Measurements from ENCODE around the gene ESRRG.
A peak's percentile ranks its signal among the peaks of the same experiment; 100 is the strongest.

ESRRG gene

DNA sequence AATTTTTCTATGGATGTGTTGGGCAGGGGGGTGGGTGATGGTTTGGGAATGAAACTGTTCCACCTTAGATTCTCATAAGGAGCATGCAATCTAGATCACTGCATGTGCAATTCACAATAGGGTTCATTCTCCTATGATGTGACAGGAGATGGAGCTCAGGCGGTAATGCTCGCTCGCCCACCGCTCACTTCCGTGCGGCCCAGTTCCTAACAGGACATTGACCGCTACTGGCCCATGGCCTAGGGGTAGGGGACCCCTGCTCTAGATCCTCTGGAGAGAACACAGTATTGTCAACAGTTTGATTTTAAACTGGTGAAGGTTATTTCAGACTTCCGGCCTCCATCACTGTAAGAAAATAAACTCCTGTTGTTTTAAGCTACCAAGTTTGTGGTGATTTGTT, 245.0 kb downstream of the ESRRG start:
- Histone ChIP-seq H3K4me3 (ENCODE audit: severe bottlenecking) (no peak overlapping the region), H3K9me3 (ENCODE audit: severe bottlenecking) (no peaks in the 10 kb centered on the region), H3K4me1 (ENCODE audit: insufficient read depth, poor library complexity, severe bottlenecking) (no peaks in the 10 kb centered on the region), H3K27ac (ENCODE audit: poor library complexity, severe bottlenecking) (no peak overlapping the region), H3K27me3 (ENCODE audit: insufficient read depth, poor library complexity, severe bottlenecking) (no peaks in the 10 kb centered on the region), H3K36me3 (ENCODE audit: low read depth) (no peaks in the 10 kb centered on the region)
- no peak for DNase-seq (ENCODE audit: low spot score)
- no peak for ATAC-seq (ENCODE audit: low read depth)
- TF ChIP-seq, protein P1, sequence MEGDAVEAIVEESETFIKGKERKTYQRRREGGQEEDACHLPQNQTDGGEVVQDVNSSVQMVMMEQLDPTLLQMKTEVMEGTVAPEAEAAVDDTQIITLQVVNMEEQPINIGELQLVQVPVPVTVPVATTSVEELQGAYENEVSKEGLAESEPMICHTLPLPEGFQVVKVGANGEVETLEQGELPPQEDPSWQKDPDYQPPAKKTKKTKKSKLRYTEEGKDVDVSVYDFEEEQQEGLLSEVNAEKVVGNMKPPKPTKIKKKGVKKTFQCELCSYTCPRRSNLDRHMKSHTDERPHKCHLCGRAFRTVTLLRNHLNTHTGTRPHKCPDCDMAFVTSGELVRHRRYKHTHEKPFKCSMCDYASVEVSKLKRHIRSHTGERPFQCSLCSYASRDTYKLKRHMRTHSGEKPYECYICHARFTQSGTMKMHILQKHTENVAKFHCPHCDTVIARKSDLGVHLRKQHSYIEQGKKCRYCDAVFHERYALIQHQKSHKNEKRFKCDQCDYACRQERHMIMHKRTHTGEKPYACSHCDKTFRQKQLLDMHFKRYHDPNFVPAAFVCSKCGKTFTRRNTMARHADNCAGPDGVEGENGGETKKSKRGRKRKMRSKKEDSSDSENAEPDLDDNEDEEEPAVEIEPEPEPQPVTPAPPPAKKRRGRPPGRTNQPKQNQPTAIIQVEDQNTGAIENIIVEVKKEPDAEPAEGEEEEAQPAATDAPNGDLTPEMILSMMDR (IDR thresholded peaks at IDR 0.05; ENCODE audit: poor library complexity, severe bottlenecking): no peak

- H3K9me3 ChIP-seq (ENCODE audit: severe bottlenecking): no peaks in the 10 kb centered on the region
- H3K4me3 ChIP-seq (ENCODE audit: severe bottlenecking): no peak overlapping the region
- TF ChIP-seq, protein P1 (IDR thresholded peaks at IDR 0.05; ENCODE audit: poor library complexity, severe bottlenecking): no peak
- H3K27me3 ChIP-seq (ENCODE audit: insufficient read depth, poor library complexity, severe bottlenecking): no peaks in the 10 kb centered on the region
- DNase-seq (ENCODE audit: low spot score) (no peak), ATAC-seq (ENCODE audit: low read depth) (no peak)
- no peaks in the 10 kb centered on the region for H3K4me1 ChIP-seq (ENCODE audit: insufficient read depth, poor library complexity, severe bottlenecking)
- no peaks in the 10 kb centered on the region for H3K36me3 ChIP-seq (ENCODE audit: low read depth)
- H3K27ac ChIP-seq (ENCODE audit: poor library complexity, severe bottlenecking): no peak overlapping the region
These were observed 246.9 kb downstream of the ESRRG start for GRCh38 chr1:216476341-216476740.

DNA sequence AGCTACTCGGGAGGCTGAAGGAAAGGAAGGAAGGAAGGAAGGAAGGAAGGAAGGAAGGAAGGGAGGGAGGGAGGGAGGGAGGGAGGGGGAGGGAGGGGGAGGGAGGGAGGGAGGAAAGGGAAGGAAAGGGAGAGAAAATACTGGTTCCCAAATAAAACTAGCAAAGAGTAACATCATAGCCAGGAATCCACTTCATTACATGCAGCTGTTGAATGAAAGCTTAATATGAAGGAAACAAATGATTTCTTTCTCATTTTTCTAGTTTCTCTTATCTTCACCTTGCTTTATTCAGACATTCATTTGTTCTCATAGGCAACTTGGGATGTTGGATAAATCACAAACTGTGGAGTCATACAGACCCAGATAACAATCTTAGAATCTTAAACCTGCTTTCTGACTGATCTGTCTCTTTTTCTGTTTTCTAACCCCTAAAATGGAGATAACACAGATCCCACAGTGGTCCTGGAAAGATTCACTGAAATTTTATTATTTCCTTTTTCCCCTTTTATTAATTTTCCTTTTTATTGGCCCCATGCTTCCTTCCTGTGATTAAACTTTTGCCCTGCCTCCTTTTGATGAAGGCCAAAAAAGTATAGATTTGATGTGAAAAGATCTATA, 247.5 kb downstream of the ESRRG start:
- no peak for DNase-seq (ENCODE audit: low spot score)
- TF ChIP-seq, protein P1 (IDR thresholded peaks at IDR 0.05; ENCODE audit: poor library complexity, severe bottlenecking): no peak
- H3K36me3 ChIP-seq (ENCODE audit: low read depth): no peaks in the 10 kb centered on the region
- ATAC-seq (ENCODE audit: low read depth): no peak
- no peak overlapping the region for H3K27ac ChIP-seq (ENCODE audit: poor library complexity, severe bottlenecking)
- no peaks in the 10 kb centered on the region for H3K27me3 ChIP-seq (ENCODE audit: insufficient read depth, poor library complexity, severe bottlenecking)
- no peaks in the 10 kb centered on the region for H3K4me1 ChIP-seq (ENCODE audit: insufficient read depth, poor library complexity, severe bottlenecking)
- no peaks in the 10 kb centered on the region for H3K9me3 ChIP-seq (ENCODE audit: severe bottlenecking)
- no peak overlapping the region for H3K4me3 ChIP-seq (ENCODE audit: severe bottlenecking)

DNA sequence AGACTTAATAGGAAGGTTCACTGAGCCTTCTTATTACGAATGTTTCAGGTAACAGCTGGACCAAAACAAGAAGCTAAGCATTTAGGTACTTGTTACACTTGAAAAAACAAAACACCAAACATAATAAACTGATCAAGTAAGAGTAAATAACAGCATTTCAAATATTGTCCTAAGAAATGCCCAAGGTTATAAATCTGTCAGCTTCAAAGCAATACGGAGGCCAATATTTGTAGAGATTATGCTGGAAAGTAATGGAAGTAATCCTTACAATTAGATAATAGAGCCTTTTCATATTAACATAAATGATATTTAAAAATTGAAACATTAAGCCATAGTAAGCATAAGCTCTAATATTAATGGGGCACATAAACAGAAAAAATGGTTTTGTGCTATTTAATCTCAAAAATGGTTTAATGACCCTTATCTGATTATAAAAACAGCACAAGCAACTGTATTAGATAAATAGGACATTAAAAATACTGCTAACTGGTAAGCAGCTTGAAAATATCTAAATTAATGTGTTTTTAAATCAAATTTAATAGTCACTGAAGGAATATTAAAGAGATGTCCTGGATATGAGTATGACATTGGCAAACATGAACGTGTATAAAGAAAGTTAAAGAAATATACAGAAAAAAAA, 256.9 kb downstream of the ESRRG start:
- Histone ChIP-seq H3K27ac (ENCODE audit: poor library complexity, severe bottlenecking) (no peak overlapping the region), H3K4me3 (ENCODE audit: severe bottlenecking) (no peak overlapping the region), H3K9me3 (ENCODE audit: severe bottlenecking) (no peaks in the 10 kb centered on the region), H3K4me1 (ENCODE audit: insufficient read depth, poor library complexity, severe bottlenecking) (peaks cover 6% of the 10 kb centered on the region), H3K27me3 (ENCODE audit: insufficient read depth, poor library complexity, severe bottlenecking) (no peaks in the 10 kb centered on the region), H3K36me3 (ENCODE audit: low read depth) (no peaks in the 10 kb centered on the region)
- no peak for ATAC-seq (ENCODE audit: low read depth)
- no peak for DNase-seq (ENCODE audit: low spot score)
- TF ChIP-seq, protein P1 (IDR thresholded peaks at IDR 0.05; ENCODE audit: poor library complexity, severe bottlenecking): no peak

GRCh38 chr1:216464489-216464888, 258.7 kb downstream of the ESRRG start:
- DNase-seq (ENCODE audit: low spot score) (no peak), ATAC-seq (ENCODE audit: low read depth) (peak; percentile 99)
- no peaks in the 10 kb centered on the region for H3K27me3 ChIP-seq (ENCODE audit: insufficient read depth, poor library complexity, severe bottlenecking)
- no peaks in the 10 kb centered on the region for H3K36me3 ChIP-seq (ENCODE audit: low read depth)
- peaks cover 6% of the 10 kb centered on the region for H3K4me1 ChIP-seq (ENCODE audit: insufficient read depth, poor library complexity, severe bottlenecking)
- no peaks in the 10 kb centered on the region for H3K9me3 ChIP-seq (ENCODE audit: severe bottlenecking)
- TF ChIP-seq, protein P1 (IDR thresholded peaks at IDR 0.05; ENCODE audit: poor library complexity, severe bottlenecking): no peak
- H3K4me3 ChIP-seq (ENCODE audit: severe bottlenecking): no peak overlapping the region
- H3K27ac ChIP-seq (ENCODE audit: poor library complexity, severe bottlenecking): peak overlapping the region; percentile 49

Data from RWPE2 (cell line).